Lung (tissue), 12 donors: Measurements from ENCODE around the gene AP2B1. TPM values are rescaled to one million over a fixed set of nuclear protein-coding genes. Genes with fewer than 3 reads are reported as not detected.

Experiments
- ATAC-seq: fragments of 200-7000 bp; cut with Tn5 transposase; one replicate; pipeline ENCODE4 v1.9.1; 2020; ENCODE audit warnings: moderate number of reproducible peaks; ENCODE audit not compliant: insufficient read depth, low FRiP score
- DNase-seq, 3 donors: peaks; one replicate each; pipeline ENCODE4 v3.0.0-alpha.2; 2013 to 2017
- H3K27ac ChIP-seq, 2 donors: one replicate each; pipeline ENCODE4 v1.5.1; 2013; ENCODE audit warnings: mild to moderate bottlenecking in 2 of 2, moderate library complexity in 2 of 2, control low read depth in 1 of 2, inconsistent platforms in 1 of 2, low read depth in 1 of 2, low read length in 1 of 2
- H3K27me3 ChIP-seq, 3 donors: one replicate each; pipeline ENCODE4 v1.5.1; 2013; ENCODE audit warnings: low read length in 2 of 3; ENCODE audit not compliant: control insufficient read depth in 3 of 3, insufficient read depth in 3 of 3
- H3K36me3 ChIP-seq, 4 donors: one replicate each; pipeline ENCODE4 v1.5.1; 2013; ENCODE audit warnings: low read length in 4 of 4, mild to moderate bottlenecking in 1 of 4, moderate library complexity in 1 of 4; ENCODE audit not compliant: control insufficient read depth in 4 of 4, insufficient read depth in 4 of 4
- H3K4me1 ChIP-seq, 5 donors: one replicate each; pipeline ENCODE4 v1.5.1; 2013; ENCODE audit warnings: low read length in 5 of 5, mild to moderate bottlenecking in 2 of 5, moderate library complexity in 1 of 5; ENCODE audit not compliant: control insufficient read depth in 5 of 5, insufficient read depth in 5 of 5
- H3K4me3 ChIP-seq: one replicate; pipeline ENCODE4 v1.5.1; 2013; ENCODE audit warnings: mild to moderate bottlenecking, control low read depth, moderate library complexity
- H3K9ac ChIP-seq, 2 donors: one replicate each; pipeline ENCODE4 v1.5.1; 2013; ENCODE audit warnings: low read length in 2 of 2, control low read depth in 1 of 2; ENCODE audit not compliant: insufficient read depth in 1 of 2
- H3K9me3 ChIP-seq, 4 donors: one replicate each; pipeline ENCODE4 v1.5.1; 2013; ENCODE audit warnings: low read length in 3 of 4, mild to moderate bottlenecking in 1 of 4, moderate library complexity in 1 of 4; ENCODE audit not compliant: control insufficient read depth in 4 of 4, insufficient read depth in 3 of 4
- CTCF ChIP-seq: IDR thresholded peaks from 2 replicates; pipeline ENCODE4 v1.5.1; 2012; ENCODE audit warnings: mild to moderate bottlenecking; ENCODE audit errors: control extremely low read depth, extremely low read depth
- WGBS, 2 donors: extraction: QIAGEN DNeasy Blood & Tissue Kit; methylation state at CpG; one replicate each; pipeline ENCODE4 v1.1.7; 2013; 5-methylcytosine and 5-hydroxymethylcytosine counted together
- polyA plus RNA-seq, 2 donors: library from polyadenylated mRNA; stranded (reverse); fragments of 200-250 nt; gene quantifications; one replicate each; pipeline ENCODE4 v1.2.1, GENCODE V29; 2013
- total RNA-seq, 2 donors: library from RNA; depleted of rRNA in 1 of 2; stranded (reverse); fragments of >200 nt in 1 of 2; gene quantifications; one replicate each; pipeline ENCODE4 v1.2.1, GENCODE V29; 2014 to 2021
- donor health status: control.
- donor health status: control.
- donor health status: Bipolar disorder and iron deficiency.
- donor health status: healthy.
- donor health status: DM: yes; HTN: yes; CAD: no.

Gene AP2B1
- total and polyA plus RNA-seq, 4 donors: 52.9 to 156 (median 82.4) TPM

GRCh38 chr17:35726127-35726952 is 139.2 kb downstream of the AP2B1 start:
- Histone ChIP-seq H3K36me3 (peaks cover 17 to 36% (median 22%) of the 10 kb centered on the region in 4 donors), H3K27ac (no peak overlapping the region), H3K9ac (no peak overlapping the region), H3K27me3 (no peaks in the 10 kb centered on the region), H3K4me3 (no peak overlapping the region), H3K9me3 (no peaks in the 10 kb centered on the region), H3K4me1 (peaks cover 3 to 22% (median 18%) of the 10 kb centered on the region in 5 donors)
- TF ChIP-seq CTCF: no peak
- DNase-seq (peak; percentile 74 to 78 (median 76)), ATAC-seq (no peak)
- WGBS, 2 donors: 55 to 63% methylated on average over 6 of the region's 6 CpGs

GRCh38 chr17:35726953-35727460 is 139.9 kb downstream of the AP2B1 start:
- H3K36me3 ChIP-seq: peaks cover 17 to 31% (median 22%) of the 10 kb centered on the region in 4 donors
- 85 to 88% methylated on average over 5 of the region's 5 CpGs for WGBS, 2 donors
- DNase-seq: peak in 2 of 3 donors; percentile 23 to 44

GRCh38 chr17:35727635-35728034 is 140.5 kb downstream of the AP2B1 start:
- Histone ChIP-seq H3K27me3 (no peaks in the 10 kb centered on the region), H3K4me3 (no peak overlapping the region), H3K4me1 (peaks cover 3 to 29% (median 18%) of the 10 kb centered on the region in 5 donors), H3K9me3 (no peaks in the 10 kb centered on the region), H3K9ac (no peak overlapping the region), H3K36me3 (peaks cover 17 to 31% (median 22%) of the 10 kb centered on the region in 4 donors), H3K27ac (no peak overlapping the region)
- 90 to 96% methylated on average over 5 of the region's 5 CpGs for WGBS, 2 donors
- no peak for TF ChIP-seq CTCF
- DNase-seq (no peak), ATAC-seq (no peak)

More at GRCh38 chr17:35726953-35727460, 139.9 kb downstream of the AP2B1 start:
- H3K9me3 ChIP-seq: no peaks in the 10 kb centered on the region
- no peak overlapping the region for H3K4me3 ChIP-seq
- H3K4me1 ChIP-seq: peaks cover 3 to 23% (median 18%) of the 10 kb centered on the region in 5 donors
- TF ChIP-seq CTCF: no peak
- no peak for ATAC-seq
- peak overlapping the region in 1 of 2 donors; percentile 4 for H3K9ac ChIP-seq
- no peak overlapping the region for H3K27ac ChIP-seq
- no peaks in the 10 kb centered on the region for H3K27me3 ChIP-seq
